Right ventricle myocardium inferior (tissue), 1 donor: ENCODE results near the gene OR9Q1. TPM values are rescaled to one million over a fixed set of nuclear protein-coding genes. Genes with fewer than 3 reads are reported as not detected.

Experiments
- ATAC-seq: fragments of 200-7000 bp; cut with Tn5 transposase; one replicate; pipeline ENCODE4 v1.9.1; 2020; ENCODE audit warnings: mild to moderate bottlenecking, moderate library complexity
- DNase-seq: peaks from one replicate; pipeline ENCODE4 v3.0.0; 2021; ENCODE audit errors: missing footprints
- intact Hi-C: fragments of 100-400 bp; cut with DNase I; formaldehyde crosslinking; loops from one replicate; pipeline ENCODE4 v1.11.0; 2022
- total RNA-seq: library from RNA; stranded (reverse); fragmentation: NEBNext Ultra II Directional; extraction: Animal tissue kit (Norgen Biotek cat#: 25700); gene quantifications from one replicate; pipeline ENCODE4 v1.2.1, GENCODE V29; 2021
- donor health status: DM: no; HTN: yes; CAD: no; lungs with severe emphysema.

OR9Q1 gene
- total RNA-seq, 1 donor from 2014 or later: not detected

DNA sequence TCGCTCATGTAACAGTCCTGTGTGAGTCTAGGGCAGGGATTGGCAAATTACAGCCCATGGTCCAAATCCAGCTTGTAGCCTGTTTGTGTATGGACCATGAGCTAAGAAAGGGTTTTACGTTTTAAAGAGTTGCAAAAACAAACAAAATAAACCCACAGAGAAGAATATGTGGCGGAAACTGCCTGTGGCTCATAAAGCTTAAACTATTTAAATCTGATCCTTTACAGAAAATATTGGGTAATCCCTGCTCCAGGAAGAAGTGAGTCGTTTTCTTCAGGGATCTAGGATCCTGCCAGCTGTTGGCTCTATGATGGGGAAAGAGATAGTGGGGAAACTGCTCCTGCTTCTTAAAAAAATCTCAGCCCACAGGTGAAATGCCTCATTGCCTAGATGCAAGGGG, 3.7 kb downstream of the OR9Q1 start:
- intact Hi-C loops: no loop called here
- DNase-seq (no peak), ATAC-seq (no peak)

DNA sequence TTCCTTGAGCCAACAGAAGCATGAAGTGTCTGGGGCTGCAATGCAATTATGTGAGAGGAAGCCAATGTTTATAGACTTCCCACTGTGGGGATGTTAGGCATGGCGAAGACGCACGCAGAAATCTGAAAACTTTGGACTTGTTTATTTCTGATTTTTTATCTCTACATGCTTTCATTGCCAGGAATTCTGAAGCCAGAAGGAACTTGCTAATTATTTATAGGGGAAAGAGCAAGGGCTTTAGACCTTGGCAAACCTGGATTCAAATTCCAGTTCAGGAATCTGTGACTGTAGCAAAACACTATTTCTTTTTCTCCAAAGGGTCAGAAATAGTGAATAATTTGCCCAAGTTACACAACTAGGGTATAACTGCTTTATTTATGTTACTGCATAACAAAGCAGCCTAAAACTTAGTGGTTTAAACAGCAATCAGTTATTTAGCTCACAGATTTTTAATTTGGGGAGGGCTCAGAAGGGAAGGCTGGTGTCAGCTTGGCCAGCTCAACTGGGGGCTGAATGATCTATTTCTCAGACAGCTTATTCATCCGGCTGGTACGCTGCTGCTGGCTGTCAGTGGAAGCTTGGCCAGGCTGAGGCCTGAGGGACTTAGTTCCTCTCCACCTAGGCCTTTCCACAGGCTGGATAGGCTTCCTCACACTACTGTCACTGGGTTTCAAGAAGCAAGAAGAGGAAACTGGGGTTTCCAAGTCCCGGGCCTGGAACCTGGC, 5.2 kb downstream of the OR9Q1 start:
- intact Hi-C loops: no loop called here
- DNase-seq (no peak), ATAC-seq (no peak)

DNA sequence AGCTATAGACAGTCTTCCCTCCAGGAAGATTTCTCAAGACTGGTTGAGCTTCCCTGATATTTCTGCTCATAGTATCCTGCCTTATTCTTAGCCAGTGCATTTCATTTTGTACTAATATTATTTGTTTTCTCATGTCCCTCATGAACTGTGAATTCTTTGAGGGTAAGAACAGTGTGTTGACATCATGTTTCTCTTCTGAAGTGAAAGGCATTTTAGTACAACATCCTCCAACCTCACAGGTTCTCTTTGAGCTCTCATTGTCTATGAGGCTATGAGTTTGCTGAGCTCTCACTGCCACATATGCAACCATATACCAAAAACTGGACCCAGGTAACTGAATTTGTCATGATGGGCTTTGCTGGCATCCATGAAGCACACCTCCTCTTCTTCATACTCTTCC, 7.0 kb downstream of the OR9Q1 start, which contains the start of gene OR6Q1:
Gene OR6Q1 (plus strand): TSS at position 301 of the 400 bp plus-strand sequence. CDS start 0 bp downstream, at position 301.
- DNase-seq (no peak), ATAC-seq (no peak)
- intact Hi-C loops: no loop called here

DNA sequence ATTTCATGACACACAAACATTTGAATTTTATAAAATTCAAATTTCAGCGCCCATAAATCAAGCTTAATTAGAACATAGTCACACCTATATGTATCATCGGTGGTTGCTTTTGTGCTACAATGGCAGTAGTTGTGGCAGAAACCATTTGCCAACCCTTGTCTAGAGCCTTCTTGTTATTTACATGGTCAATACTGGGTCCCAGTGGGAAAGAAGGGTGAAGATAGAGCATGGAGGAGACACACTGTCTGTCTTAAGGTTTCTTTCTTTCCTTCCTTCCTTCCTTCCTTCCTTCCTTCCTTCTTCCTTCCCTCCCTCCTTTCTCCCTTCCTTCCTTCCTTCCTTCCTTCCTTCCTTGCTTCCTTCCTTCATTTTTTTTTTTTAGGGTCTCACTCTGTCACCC, 10.8 kb downstream of the OR9Q1 start:
- DNase-seq (no peak), ATAC-seq (no peak)
- intact Hi-C loops: no loop called here

DNA sequence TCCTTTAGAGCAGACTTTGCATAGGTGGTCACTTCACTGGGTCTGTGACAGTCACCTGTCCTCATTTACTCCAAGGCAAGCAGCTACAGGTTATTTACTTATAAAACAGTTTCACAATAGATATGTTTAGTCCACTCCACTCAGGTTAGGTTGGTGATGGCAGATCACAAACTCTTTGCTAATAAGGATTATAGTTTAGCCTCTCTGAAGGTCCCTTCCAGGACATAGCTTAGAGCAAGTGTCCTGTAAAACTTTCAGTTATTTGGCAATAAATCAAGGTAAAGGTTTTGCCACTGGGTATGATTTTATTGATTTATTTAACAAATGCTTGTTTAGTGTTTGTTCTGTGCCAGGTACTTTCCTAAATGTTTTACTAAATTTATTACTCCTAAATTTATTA, 15.9 kb downstream of the OR9Q1 start:
- intact Hi-C loops: no loop called here
- no peak for ATAC-seq
- DNase-seq: no peak

DNA sequence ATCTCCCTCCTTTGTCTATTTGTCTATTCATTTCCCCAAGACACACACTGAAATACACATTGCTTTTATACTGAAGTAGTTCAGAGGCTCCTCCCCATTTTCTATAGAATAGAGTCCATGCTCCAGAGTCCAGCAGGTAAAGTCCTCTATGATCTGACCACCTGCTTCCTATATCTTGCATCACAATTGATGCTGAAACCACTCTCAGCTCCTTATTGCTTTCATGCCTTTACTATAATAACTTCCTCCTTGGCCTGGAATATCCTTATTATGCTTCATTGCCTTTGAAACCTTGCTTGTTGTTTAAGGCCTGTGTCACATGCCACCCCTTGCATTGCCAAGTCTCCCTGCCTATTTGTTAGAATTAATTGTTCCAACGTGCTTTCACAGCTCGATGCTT, 19.7 kb downstream of the OR9Q1 start:
- intact Hi-C loops: no loop called here
- ATAC-seq (no peak), DNase-seq (no peak)

DNA sequence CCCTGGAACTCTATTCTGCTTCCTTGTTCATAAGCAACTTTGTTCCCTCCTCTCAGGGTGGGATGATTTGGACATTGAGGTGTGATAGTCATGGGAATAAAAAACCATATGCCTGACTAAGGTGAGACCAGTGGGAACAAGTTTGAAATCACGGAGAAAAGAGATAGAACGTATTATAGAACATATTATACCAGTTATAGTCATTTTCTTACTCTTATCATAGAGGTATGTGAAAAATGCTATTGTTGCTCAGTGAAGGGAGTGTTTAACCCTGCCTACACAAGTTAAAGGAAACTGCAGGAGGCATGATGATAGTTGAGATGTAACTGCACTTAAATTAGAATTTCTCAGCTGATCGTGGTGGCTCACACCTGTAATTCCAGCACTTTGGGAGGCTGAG, 22.6 kb downstream of the OR9Q1 start:
- no peak for DNase-seq
- no peak for ATAC-seq
- intact Hi-C loops: no loop called here

DNA sequence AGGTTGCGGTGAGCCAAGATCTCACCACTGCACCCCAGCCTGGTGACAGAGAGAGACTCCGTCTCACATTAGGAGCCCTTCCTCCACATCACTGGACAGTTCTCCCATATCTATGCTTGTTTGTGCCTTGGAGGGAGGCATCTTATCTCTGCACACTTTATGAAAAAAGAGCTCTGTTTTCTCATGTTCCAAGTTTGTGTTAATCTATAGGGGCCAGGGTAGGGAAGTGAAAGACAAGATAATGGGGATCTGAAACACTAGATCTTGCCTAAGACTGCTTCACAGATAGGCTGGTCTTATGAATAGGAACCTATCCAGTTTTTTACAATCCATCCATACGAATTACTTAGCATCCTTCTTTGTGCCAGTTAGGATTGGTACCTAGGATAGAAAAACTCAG, 24.1 kb downstream of the OR9Q1 start:
- ATAC-seq: no peak
- intact Hi-C loops: no loop called here
- DNase-seq: no peak

DNA sequence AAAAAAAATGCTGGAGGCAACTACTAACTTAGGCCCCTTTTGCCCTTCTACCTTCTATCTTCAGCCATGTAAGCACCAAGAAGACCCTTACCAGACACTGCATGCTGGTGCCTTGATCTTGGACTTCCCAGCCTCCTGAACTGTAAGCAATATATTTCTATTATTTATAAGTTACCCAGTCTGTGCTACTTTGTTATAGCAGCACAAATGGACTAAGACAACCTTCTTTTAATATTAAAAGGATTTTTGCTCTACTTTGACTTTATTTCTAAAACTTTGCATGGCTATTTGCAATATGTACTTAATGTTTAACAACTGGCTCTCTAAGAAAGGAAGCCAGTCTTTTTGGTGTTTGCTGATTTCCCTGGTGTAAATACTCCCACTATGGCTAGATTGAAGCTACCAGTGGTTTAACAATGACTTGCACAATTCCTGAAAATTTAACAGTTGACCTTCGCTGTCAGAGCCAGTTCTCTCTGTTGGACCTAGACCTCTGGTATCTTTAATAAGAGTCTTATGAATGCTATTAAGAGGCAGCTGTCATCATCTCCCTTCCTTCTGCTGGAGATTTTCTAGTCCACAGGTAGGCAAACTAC, 32.2 kb downstream of the OR9Q1 start:
- DNase-seq (no peak), ATAC-seq (no peak)
- intact Hi-C loops: no loop called here

DNA sequence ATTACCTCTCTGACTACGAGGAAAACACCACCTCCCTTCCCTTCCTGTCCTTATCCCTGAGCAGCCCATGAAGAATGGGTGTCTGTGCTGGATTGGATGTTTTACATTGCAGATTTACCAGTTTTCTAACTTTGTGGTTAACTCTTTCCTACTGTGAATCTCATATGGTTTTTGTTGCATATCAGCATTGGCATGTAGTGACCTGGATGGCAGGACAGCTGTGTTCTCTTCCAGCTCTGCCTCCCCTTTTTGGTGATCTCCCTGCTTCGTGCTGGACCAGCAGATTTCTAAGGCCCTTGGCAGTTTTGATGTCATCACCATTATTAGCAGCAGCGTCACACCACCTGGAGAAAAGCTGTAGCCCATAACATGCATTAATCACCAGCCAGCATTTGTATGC, 33.8 kb downstream of the OR9Q1 start:
- intact Hi-C loops: no loop called here
- DNase-seq: no peak
- no peak for ATAC-seq

DNA sequence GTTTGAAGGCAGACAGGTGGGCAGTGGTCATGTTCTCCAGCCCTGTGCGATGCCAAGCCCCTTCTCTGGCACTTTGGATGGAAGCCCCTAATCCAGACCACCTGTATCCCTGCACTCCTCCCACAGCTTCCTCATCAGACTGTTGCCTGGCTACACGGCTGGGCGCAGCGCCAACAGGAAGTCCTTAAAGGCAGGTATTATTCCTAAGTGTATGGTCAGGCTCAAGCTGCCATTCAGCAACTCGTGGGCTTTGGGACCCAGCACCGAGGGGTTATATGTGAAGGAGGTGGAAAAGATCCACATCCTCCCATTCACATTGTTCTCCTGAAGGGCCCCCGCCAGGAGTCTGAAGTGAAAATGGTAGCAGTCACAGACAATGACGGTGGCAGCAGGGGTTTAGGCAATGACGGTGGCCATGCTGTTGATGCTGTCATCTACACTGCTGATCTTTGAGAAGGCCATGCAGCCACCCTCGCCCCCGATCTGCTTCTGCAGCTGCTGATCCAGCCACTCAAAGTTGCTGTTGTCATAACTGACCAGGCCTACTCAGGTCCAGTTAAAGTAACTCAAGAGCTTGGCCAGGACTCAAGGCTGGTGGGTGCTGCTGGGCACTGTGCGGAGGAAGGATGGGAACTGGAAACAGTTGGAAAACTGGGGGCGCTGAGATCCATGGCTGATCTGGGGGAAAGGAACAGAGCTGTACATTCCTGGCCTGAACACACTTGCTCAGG, 34.8 kb downstream of the OR9Q1 start:
- ATAC-seq (peak; percentile 21), DNase-seq (no peak)
- intact Hi-C loops: no loop called here

DNA sequence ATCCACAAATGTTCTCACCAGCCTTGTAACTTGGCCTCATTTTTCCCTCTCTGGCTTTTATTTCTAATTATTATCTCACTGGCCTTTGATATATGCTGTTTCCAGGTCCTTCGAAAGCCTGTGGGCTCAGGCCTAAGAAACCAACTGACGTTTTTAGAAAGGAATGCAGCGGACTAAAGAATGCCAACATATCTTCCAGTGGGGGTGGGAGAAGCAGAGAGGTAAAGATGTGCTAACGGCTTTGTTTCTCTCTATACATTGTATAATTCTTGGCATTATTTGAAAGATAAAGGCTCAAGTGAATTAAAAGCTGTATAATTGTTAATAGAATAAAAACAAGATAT, 35.3 kb downstream of the OR9Q1 start:
- peak; percentile 53 for ATAC-seq
- no peak for DNase-seq
- intact Hi-C loops: no loop called here

DNA sequence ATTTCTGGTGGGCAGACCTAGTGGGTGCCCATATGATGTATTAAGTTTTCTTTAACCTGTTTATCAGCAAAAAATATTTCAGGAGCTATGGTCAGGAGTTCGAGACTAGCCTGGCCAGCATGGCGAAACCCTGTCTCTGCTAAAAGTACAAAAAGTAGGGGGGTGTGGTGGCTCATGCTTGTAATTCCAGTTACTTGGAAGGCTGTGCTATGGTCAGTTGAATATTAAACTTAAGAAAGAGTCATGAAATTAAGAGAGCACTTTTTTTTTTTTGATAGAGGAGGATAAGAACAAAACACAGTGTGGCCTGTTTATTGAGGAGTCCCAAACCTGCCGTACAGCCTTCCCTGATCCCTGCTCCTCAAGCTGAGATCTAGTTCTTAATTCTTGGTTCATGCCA, 36.9 kb downstream of the OR9Q1 start:
- intact Hi-C loops: no loop called here
- DNase-seq (no peak), ATAC-seq (no peak)

DNA sequence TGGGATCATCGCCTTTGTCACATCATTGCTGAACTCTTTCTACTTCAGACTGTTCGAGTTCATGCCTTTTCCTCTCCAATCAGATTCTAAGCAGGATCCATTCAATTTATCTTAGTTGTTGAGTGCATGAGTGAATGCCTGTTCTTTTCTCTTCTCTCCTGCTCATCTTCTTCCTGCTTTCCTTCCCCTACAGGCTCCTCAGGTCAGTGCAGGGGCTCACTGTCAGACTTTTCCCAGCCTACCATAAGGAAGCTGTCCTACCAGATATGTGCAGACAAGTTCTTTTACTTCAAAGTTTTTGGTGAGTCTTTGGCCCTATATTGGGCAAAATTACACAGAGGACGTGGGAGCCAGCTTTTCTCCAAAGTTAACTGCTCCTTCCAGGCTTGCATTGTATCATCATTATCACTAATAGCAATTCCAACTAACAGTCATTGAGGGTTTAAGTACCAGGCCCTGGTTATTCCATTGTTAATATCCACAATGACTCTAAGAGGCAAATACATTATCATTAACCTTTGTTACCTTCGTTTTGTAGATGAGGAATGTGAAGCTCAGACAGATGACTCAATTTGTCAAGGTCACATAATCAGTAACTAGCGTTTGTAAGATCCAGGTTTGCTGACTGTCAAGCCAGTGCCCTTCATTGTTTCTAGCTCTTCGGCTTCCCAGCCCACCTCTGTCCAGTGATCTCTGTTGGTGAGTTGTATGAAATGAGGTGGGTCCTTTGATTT, 37.4 kb downstream of the OR9Q1 start:
- no peak for ATAC-seq
- no peak for DNase-seq
- intact Hi-C loops: no loop called here

DNA sequence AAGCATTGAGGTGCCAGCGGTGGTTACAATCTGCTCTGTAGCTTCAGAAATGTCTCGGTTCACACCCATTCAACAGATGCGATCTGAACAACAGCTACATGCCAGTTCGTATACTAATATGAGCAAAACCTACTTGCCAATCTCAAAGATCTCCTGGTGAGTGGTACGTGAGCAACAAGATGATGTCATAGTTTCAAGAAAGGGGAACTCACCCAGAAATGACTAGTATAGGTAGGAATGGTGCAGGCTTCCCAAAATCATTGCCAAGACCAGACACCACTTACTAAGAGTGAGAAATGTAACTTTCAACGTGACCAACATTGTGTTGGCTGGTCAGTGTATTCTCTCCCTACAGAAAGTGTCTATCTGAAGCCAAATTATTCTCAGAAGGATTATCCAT, 38.1 kb downstream of the OR9Q1 start:
- ATAC-seq (no peak), DNase-seq (no peak)
- intact Hi-C loops: no loop called here

DNA sequence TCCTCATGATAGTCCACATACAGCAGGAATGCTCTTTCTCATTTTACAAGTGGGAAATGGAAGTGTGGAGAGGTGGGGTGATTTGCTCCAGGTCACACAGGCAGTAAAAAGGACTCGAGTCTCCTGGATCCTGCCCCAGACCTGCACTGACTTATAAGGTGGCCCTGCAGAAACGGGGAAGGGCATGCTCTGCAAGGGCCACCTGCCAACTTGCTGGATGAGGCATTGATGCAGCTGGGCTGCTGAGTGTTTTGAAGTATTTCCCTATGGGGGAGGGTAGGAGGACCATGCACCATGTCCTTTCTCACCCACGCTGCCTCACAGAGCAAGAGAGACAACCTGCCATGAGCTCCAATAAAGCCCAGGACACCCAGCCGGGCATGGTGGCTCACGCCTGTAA, 44.0 kb downstream of the OR9Q1 start:
- no peak for DNase-seq
- ATAC-seq: no peak
- intact Hi-C loops: no loop called here

DNA sequence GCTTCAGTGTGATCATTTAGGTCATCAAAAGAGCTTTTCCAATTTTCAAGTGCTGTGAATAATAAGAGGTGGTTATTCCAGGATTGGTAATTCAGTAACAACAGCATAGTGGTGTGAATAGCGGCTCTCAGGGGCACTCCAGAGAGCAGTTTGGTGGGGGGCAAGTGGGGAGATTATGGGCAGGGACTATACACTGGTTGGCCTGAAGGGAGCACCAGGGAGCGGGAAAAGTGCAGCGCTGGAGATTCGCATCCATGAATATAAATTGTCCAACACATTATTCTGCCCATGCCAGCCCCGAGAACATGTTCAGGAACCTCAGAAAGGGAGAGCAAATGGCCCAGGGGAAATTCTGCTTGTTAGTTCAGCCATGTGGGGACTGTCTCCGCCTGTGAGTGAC, 45.0 kb downstream of the OR9Q1 start:
- DNase-seq: no peak
- no peak for ATAC-seq
- intact Hi-C loops: no loop called here

DNA sequence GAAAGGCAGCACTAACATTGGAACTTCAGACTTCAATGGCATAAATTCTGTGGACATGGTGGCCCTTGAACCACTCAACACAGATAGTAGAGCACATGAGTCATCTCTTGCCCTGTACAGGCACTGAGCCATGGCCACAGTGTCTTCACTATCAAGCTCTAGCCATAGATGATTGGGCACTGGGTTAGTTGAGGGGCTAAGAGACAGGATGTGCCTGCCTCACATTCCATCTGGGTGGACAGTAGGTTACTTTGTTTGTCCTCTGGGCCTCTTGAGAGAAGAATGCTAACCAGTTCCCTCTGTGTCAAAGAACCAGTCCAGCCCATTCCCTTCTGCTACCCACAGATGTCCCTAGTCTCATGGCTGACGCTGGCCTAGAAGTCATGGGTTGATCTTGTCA, 46.9 kb downstream of the OR9Q1 start:
- ATAC-seq (no peak), DNase-seq (no peak)
- intact Hi-C loops: no loop called here

DNA sequence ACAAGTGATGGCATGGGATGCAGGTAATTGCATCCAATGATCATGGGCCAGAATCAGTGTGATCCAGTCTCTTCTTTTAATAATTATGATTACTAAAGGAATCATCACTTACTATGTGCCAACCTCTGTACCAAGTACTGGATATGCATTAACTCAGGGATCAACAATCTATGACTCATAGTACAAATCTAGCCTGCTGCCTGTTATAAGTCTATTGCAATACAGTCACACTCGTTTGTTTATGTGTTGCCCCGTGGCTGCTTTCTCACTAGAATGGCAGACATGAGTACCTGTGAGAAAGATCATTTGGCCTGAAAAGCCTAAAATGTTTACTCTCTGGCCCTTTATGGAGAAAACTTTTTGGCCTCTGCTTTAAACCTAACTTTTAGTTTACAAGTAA, 52.1 kb downstream of the OR9Q1 start:
- ATAC-seq (no peak), DNase-seq (no peak)
- intact Hi-C loops: no loop called here

DNA sequence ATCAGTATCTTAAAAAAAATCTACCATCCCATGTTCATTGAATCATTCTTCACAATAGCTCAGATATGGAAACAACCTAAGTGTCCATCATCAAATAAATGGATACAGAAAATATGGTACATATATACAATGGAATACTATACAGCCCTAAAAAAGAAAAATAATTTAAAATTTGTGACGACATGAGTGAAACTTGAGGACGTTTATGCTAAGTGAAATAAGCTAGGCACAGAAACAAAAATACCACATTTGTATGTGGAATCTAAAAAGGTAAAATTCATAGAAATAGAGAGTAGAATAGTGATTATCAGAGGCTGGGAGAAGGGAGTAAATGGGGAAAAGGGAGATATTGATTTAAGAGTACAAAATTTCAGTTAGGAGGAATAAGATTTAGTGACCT, 62.8 kb downstream of the OR9Q1 start:
- ATAC-seq (no peak), DNase-seq (no peak)
- intact Hi-C loops: no loop called here
